ENCODE results near the gene FAM53A. TPM values are rescaled to one million over a fixed set of nuclear protein-coding genes. Genes with fewer than 3 reads are reported as not detected.

The FAM53A gene
- total RNA-seq, 1 donor from 2014 or later = 2.9 TPM

DNA sequence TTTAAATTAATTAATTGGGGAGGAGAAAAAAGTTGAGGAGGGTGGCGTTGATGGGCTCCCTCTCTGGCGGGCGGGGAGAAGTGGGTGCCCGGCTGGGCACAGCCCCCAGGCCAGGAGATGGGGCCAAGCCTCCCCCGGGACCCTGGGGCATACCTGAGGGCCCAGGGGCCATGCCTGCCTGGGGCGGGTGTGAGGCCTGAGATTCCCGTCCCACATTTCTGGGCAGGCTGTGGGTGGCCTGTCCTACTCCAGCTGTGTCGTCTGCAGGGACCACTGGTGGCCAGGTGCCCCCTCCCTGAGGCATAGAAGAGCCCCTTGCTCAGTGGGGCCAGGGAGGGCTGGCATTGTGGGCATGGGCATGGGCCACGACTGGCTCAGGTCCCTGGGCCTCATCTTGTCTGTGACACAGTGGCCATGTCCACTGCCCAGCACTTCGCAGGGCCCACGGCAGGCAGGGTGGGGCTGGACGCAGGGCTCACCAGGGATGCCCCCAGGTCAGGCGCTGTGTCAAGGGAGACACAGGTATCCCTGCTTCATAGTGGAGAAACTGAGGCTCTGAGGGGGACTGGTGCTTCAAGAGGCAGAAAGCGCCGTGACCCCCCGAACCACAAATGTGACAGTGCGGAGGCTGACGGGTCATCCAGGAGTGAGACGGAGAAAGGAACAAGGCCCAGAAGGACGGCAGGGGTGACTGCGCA lies 60.1 kb downstream of the FAM53A start:
- no peak for DNase-seq (ENCODE audit: low read depth)

DNA sequence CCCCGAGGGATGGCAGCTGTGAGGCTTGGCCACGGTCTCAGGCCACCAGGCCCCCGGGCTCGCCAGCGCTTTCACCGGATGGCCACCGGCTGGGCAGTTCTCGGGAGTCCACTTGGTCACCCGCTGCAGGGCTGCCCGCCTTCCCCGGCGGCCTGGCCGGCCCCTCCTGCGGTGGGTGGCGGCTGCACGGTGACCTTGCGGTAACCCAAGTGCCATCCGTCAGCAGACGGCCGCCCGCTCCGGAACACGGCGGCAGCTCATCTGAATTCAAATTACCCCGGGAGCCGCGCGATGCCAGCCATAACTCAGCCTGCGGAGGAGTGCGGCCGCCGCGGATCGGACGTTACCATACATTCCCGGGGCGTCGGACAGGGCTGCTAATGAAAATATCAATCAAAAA lies 60.7 kb downstream of the FAM53A start:
- no peak for DNase-seq (ENCODE audit: low read depth)

DNA sequence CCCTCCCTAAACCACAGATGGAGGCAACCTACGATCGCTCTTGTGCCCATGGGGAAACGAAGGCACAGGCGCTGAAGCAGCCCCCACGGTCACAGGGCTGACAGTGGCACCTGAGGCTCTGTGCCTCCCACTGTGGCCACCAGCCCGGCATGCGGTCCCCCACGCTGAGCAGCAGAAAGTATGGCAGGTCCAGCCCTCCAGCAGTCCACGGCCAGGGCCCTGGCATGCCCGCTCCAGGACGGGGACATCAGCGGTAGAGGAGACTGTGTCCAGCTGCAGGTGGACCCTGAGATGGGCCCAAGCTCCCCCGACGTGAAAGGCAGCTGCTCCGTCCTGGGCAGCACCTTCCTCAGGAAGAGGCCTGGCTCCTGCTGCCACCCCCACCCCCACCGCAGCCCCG lies 61.2 kb downstream of the FAM53A start:
- DNase-seq (ENCODE audit: low read depth) = no peak

DNA sequence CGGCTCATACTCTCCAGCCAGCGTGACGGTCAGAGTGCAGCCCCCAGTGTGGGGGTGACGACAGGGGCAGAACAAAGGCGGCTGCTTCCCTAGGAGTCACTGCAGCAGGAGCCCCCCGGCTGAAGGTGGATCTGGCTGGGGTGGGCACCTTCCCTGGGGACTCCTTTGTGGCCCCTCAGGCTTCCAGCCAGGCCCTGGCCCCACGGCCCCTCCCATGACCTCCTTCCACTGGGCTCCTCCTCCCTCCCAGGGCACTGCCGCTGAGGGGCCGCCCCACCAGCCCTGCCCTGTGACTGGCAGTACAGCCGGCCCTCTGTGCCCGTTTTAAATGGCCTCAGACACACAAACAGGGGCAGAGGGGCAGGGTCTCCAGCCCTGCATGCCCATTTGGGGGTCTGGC lies 61.9 kb downstream of the FAM53A start:
- no peak for DNase-seq (ENCODE audit: low read depth)

DNA sequence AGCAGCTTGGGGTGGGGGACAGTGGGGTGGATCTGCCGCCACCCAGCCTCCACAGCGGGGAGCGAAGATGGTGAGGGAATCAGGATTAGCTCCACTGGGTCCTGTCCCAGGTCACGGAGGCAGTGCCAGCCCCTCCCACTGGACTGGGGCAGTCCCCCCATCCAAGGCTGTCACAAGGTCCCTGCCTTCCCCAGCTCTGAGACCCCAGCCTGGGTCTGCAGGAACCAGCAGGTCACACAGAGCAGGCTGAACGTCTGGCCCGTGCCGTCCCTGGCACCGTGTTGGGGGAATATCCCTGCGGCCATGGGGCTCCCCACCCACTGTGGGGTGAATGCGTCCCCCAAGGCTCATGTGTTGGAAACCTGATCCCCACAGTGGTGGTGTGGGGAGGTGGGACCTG lies 62.6 kb downstream of the FAM53A start:
- DNase-seq (ENCODE audit: low read depth) = no peak

DNA sequence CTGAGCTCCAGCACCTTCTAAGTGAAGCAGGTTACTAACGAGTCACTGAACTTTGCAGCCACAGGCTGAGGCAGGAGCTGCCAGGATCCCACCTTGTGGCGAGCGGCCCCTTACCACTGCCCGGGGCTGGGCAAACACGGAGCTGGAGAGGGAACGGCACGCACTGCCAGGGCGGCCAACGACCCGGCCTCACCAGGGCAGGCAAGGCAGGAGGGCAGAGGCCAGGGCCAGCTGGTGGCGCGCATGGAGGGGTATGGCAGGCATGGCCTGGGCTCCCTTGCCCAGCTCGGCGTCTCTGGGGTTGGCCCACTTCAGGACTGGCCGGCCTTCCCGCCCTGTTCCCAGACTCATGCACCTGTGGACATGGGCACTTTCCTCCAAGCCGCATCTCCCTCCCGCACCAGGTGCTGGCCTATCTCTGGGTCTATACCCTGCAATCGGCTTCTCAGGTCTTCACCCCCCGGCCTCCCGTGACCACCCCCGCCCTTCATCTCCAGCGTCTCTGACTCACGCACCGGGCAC lies 64.9 kb downstream of the FAM53A start:
- DNase-seq (ENCODE audit: low read depth) = no peak

DNA sequence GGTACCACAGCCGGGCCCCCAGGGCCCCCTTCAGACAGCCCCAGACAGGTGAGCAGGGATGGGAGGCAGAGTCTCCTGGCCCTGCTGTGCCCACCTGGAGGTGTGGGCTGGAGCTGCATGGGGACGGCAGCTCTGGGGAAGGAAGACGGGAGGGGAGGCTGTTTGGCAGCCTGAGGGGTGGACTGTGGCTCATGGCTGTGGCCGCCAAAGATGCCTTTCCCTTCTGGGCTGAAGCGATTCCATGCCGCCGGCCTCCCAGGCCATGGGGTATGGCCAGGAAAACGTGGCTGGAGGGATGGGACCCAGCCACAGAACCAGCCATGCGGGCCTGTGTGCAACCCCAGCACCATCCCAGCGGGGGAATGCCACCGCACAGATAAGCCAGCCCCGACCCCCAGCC lies 65.7 kb downstream of the FAM53A start:
- no peak for DNase-seq (ENCODE audit: low read depth)

DNA sequence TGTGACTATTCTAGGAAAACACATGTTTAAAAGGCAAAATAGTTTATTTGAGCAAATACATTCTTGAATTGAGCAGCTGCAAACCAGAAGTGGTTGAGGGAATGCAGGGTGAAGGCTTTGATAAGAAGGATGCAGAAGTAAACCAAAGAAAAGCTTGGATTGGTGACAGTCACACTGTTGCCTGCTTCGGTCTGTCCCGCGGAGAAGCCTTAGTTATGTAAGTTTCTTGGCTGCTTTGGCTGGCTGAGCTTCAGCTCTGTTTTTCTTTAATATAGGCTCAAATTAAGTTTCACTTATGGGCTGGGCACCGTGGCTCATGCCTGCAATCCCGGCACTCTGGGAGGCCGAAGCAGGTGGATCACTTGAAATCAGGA lies 67.6 kb downstream of the FAM53A start:
- no peak for DNase-seq (ENCODE audit: low read depth)

DNA sequence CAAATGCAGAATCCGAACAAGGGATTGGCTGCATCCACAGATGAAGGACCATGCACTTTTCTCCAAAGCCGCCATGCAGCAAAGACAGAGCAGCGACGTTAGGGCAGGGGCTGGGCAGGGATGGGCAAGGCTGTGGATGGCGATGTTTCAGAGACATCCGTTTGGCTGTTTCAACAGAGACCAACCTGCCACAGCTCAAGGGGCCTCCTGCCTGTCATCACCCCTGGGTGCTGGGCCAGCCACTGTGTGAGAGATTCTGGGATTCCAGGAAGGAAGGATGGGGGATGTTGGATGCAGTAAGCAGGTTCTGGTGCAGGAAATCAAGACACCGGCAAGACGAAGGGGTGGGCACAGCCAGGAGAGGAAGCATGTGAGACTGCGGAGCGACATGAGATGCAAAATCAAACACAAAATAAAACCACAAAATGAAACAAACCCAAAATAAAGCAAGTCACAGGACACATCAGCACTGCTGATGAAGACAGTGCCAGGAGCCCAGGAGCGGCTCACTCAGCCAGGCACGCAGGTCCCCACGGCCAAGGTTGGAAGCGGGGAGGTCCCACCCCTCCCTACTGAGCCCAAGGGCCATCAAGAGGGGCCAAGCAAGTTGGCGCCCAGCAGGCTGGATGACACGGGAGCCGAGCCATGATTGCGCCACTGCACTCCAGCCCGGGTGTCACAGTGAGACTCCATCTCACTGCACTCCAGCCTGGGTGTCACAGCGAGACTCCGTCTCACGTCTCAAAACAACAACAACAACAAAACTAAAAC lies 68.1 kb downstream of the FAM53A start:
- DNase-seq (ENCODE audit: low read depth) = no peak

DNA sequence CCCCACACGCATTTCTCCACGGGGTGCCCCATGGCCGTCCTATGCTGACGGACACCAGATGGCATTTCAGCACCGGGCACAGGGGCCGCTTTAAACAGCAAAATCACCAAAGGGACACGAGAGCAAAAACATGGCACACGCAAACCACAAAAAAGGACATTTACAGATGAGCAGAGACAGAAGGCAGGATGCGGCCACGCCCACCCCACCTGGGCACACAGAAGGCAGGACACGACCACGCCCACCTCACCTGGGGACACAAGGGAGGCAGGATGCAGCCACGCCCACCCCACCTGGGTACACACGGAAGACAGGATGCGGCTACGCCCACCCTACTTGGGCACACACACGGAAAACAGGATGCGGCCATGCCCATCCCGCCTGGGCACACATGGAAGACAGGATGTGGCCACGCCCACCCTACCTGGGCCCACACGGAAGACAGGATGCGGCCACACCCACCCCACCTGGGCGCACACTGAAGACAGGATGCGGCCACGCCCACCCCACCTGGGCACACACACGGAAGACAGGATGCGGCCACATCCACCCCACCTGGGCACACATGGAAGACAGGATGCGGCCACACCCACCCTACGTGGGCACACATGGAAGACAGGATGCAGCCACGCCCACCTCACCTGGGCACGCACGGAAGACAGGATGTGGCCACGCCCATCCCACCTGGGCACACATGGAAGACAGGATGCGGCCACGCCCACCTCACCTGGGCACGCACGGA lies 69.1 kb downstream of the FAM53A start:
- DNase-seq (ENCODE audit: low read depth) = no peak

DNA sequence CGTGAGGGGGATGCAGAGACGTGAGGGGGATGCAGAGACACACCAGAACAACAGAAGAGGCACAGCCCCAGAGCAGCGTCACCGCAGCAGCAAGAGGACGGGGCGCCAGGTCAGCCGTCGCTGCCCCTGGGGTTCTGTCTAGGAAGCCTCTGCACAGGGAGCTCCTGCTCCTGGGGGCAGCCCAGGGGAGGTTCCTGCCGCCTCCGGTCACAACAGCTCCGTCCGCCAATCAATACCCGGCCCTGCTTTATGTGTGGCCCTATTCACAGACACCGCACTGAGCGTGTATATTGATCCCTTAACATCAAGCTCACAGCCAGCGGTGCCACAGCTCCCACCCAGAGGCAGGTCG lies 69.6 kb downstream of the FAM53A start:
- DNase-seq (ENCODE audit: low read depth) = no peak

DNA sequence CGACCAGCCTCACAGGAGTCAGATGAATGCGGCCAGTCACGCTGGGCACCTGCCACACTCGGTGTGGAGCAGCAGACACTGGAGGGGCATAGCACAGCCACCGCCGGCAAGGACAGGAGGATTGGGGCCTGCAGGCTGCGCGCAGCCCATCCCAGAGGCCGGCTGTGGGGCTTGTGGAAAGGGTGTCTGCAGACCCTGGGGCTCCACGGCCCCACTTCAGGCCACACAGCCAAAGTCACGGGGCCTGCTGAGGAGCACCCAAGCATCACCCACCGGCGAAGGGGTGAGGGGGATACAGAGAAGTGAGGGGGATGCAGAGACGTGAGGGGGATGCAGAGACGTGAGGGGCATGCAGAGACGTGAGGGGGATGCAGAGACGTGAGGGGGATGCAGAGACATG lies 70.1 kb downstream of the FAM53A start:
- DNase-seq (ENCODE audit: low read depth) = no peak

DNA sequence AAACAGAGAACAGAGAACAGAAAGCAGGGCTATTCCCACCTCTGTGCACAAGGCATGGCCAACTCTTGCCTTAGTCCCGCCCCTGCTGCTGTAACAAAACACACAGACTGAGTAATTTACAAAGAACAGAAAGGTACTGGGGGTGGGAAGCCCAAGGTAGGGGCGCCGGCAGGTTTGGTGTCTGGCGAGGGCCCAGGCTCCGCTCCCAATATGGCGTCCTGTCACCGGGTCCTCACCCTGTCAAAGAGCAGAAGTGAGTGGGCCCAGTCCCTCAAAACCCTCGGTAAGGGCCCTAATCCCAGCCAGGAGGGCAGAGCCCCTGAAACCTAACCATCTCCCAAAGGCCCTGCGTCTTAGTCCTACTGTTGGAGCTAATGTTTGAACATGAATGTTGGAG lies 71.0 kb downstream of the FAM53A start:
- no peak for DNase-seq (ENCODE audit: low read depth)

DNA sequence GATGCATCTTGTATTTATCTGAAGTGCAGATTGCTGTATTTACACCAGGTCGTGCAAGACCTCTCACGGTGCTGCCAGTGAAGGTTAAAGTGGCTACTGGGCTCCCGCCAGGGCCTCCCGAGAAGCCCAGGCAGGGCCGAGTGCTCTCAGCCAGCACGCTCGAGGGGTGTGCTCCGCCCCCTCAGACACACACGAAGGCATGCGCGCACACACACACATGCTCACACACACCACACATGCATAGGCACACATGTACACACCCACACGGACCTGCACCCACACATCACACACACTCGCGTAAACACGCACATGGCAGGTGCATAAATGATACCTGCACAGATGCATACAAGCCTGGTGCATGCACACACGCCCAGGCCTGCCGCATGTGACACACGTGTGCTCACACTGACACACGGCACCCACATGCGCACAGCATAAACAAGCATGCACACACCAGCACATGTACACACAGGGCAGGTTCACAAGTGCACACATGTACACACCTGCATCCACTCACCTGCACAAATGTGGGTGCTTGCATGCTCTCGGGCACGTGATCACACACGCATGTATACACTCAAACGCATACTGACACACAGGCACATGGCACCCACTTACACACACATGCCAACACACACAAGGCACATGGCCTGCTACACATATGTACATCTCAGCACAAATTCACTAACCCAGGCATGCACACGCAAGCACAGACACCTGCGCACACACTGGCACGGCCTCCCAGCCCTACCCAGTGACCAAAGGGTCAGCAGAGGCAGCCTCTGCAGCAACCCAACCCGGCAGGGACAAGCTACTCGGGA lies 71.6 kb downstream of the FAM53A start:
- DNase-seq (ENCODE audit: low read depth) = no peak

DNA sequence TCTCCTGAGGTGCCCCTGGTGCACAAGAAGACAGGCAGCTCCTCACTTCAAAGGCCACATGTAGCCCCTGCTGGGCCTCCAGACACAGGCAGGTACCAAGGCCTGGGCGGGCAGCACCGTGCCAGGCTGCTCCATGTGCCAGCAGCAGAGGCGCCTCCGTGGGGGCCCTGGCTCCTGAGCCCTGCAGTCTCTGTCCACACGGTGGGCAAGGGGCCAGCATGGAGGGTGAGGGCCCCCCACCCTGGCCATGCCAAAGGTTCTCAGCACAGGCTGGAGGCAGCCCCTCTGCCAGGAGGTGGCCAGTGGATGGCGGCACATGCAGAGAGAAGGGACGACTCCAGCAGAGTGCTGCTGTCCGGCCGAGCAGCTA lies 72.6 kb downstream of the FAM53A start:
- DNase-seq (ENCODE audit: low read depth) = no peak

DNA sequence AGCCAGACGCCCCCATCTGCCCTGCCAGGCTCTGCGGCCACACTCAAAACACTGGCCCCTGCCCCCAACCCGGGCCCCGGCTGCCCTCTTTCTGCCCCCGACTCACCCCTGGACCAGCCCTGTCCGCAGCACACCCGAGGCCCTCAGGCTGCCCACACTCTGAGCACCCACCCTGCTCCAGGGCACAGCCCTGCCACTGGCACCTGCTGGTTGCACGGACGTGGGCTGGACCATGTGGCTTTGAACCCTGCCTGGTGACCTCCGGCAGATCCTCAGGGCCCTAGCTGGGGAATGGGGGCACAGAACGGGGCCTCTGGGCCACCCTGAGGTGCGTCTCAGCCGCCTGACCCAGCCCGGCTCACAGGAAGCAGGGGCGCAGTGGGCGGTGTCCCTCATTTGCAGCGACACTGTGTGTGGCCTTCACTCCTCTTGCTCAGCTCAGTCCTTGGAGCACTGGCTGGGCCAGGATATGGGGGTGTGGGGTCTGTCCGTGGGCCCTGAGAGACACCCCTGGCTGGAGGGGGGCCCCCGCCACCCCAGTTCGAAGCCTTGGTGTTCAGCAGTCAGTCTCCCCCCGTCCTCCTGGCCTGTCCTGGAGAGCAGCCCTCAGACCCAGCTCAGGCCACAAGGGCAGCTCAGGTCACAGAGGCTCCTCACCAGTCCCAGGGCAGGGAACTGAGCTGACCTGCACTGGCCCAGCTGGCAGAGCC lies 73.2 kb downstream of the FAM53A start:
- DNase-seq (ENCODE audit: low read depth) = no peak

DNA sequence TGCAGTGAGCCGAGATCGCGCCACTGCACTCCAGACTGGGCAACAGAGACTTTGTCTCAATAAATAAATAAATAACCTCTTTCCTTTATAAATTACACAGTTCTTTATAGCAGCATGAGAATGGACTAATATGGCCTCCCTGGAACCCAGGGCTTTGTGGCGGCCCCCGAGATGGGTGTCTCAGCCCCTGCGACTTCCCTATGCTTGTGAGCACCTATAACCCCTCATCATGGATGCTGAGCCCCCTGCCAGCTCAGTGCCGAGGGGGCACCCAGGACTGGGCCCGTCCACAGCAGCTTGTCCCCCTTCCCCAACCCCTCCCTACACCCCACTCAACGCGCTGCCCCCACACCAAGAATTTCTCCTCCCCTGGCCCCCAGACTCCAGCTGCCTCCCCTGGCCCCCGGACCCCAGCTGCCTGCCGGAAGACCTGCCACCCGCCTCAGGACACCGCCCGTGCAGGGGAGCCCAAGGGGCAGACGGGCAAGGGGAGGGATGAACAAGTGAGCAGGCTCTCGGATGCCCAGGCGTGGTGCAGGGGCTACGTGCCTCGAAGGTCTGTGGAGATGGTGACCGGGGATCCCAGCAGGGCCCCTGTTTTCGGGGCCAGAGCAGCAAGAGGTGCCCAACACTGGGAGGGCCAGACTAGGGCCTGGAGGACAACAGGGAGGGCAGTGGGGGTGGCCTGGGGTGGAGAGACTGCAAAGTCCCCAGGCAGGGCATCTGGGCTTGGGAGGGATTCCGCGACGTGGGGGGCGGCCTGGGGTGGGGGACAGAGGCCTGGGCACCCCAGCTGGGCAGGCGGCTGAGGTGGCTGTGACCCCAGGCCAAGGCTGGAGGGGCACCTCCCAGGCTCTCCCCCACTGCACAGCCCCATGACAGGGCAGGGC lies 74.0 kb downstream of the FAM53A start:
- no peak for DNase-seq (ENCODE audit: low read depth)

DNA sequence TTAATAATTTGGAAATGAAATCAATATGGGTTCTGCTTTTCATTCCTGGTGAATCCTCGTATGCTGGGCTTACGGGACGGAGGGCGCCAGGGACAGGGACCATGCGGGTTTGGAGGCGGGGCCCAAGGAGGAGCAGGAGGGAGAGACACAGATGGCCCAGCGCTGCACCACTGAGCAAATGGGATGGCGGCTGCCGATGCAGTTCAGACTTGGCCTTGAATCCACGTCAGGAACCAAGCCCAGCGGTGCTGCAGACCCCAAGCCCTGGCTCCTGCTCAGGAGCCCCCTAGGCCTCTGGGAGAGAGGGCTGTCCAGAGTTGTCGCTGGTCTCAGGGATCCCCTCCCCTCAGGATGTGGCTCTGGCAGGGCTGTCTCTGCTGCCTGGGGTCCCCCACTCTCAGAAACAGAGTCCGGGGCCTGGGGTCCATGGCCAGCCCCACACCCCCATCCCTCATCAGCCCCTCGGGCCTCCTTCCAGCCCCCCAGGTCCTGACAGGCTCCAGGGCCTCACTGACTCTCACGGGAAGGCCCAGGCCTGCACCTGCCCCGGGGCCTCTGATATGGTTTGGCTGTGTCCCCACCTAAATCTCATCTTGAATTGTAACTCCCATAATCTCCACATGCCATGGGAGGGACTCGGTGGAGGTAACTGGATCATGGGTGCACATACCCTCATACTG lies 75.2 kb downstream of the FAM53A start:
- DNase-seq (ENCODE audit: low read depth) = no peak

DNA sequence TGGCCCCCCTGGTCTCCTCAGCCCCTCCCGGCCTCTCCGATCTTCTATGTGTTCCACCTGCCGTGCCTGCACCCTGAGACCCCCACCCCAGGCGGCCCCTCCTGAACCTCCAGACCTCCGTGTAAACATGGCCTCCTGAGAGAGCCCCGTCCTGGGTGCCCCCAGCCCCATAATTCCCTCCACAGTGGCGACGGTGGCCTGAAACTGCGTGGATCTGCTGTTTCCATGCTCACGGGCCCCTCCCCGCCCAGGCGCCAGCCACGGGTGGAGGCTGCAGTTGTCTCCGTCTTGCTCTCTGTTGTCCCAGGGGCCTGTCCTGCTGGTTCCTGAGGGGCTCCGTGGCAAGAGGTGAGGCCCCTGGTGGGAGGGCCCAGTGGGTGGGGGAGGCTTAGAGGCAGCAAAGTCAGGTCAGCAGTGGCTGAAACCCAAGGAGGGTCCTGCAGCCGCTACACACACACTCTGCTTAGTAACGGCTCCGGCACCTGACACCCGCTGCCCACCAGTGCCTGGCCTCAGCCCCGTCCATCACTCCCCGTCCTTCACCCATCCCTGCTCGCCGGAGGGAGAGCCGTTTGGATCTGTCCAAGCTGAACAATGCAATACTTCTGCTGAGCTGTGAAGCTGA lies 75.8 kb downstream of the FAM53A start:
- DNase-seq (ENCODE audit: low read depth) = no peak

Measured in renal cortical epithelial cell (primary cell).